OCI-LY1 (cell line): ENCODE measurements around the gene CCDC40.

ENCODE experiments used
- H2AFZ ChIP-seq: fragments of 200-600 bp; sonication (generic), shearing (Covaris generic); 2 replicates; pipeline ENCODE4 v1.6.0; 2014; ENCODE audit warnings: antibody characterized with exemption, mild to moderate bottlenecking, low read length
- H3F3A ChIP-seq: fragments of 200-600 bp; sonication (generic), shearing (Covaris generic); 2 replicates; pipeline ENCODE4 v1.6.0; 2014; ENCODE audit warnings: mild to moderate bottlenecking, antibody characterized with exemption, low read length, moderate library complexity; ENCODE audit not compliant: insufficient read depth
- H3K27ac ChIP-seq: fragments of 200-600 bp; sonication (generic); 2 replicates; pipeline ENCODE4 v1.5.1; 2014; ENCODE audit warnings: low read length, mixed run types, mild to moderate bottlenecking, low read depth; ENCODE audit not compliant: poor library complexity, severe bottlenecking
- H3K27me3 ChIP-seq: fragments of 200-600 bp; sonication (generic); 2 replicates; pipeline ENCODE4 v1.6.0; 2014; ENCODE audit warnings: antibody characterized with exemption, mild to moderate bottlenecking, low read length, moderate library complexity; ENCODE audit not compliant: insufficient read depth
- H3K36me3 ChIP-seq: fragments of 200-600 bp; sonication (generic); 2 replicates; pipeline ENCODE4 v1.6.1; 2014; ENCODE audit warnings: mild to moderate bottlenecking, antibody characterized with exemption, low read length, moderate library complexity, mixed read lengths; ENCODE audit not compliant: insufficient read depth
- H3K4me1 ChIP-seq: fragments of 200-600 bp; sonication (generic); 2 replicates; pipeline ENCODE4 v1.5.1; 2014; ENCODE audit warnings: mild to moderate bottlenecking, low read length, moderate library complexity; ENCODE audit not compliant: insufficient read depth, severe bottlenecking
- H3K4me2 ChIP-seq: fragments of 200-600 bp; sonication (generic), shearing (Covaris generic); 2 replicates; pipeline ENCODE4 v1.6.1; 2014; ENCODE audit warnings: low read length
- H3K4me3 ChIP-seq: fragments of 200-600 bp; sonication (generic); 2 replicates; pipeline ENCODE4 v1.5.1; 2014; ENCODE audit warnings: low read length, low read depth, mild to moderate bottlenecking, mixed read lengths; ENCODE audit not compliant: poor library complexity, severe bottlenecking
- H3K79me2 ChIP-seq: fragments of 200-600 bp; shearing (Covaris generic); 2 replicates; pipeline ENCODE4 v1.6.1; 2016; ENCODE audit warnings: mixed run types, low read length, mixed read lengths; ENCODE audit not compliant: insufficient read depth
- H3K9ac ChIP-seq: fragments of 200-600 bp; sonication (generic), shearing (Covaris generic); 2 replicates; pipeline ENCODE4 v1.6.1; 2014; ENCODE audit warnings: mild to moderate bottlenecking, low read length, mixed read lengths
- H3K9me2 ChIP-seq: fragments of 200-600 bp; sonication (generic), shearing (Covaris generic); 2 replicates; pipeline ENCODE4 v1.6.1; 2014; ENCODE audit warnings: low read depth, mild to moderate bottlenecking, low read length, mixed read lengths
- H3K9me3 ChIP-seq: fragments of 200-600 bp; shearing (Covaris generic); 2 replicates; pipeline ENCODE4 v1.6.1; 2014; ENCODE audit warnings: low read length, mixed read lengths
- H4K20me1 ChIP-seq: fragments of 200-600 bp; sonication (generic), shearing (Covaris generic); 2 replicates; pipeline ENCODE4 v1.6.0; 2016; ENCODE audit warnings: mild to moderate bottlenecking, low read length; ENCODE audit not compliant: insufficient read depth
- CTCF ChIP-seq: fragments of 200-600 bp; sonication (generic), shearing (Covaris generic); IDR thresholded peaks from 2 replicates; pipeline ENCODE4 v1.5.1; 2017; ENCODE audit warnings: mild to moderate bottlenecking, antibody characterized with exemption, low read length, moderate library complexity, mixed read lengths
- EZH2 ChIP-seq: fragments of 200-600 bp; sonication (generic), shearing (Covaris generic); IDR thresholded peaks from 2 replicates; pipeline ENCODE4 v1.8.0; 2017; ENCODE audit warnings: borderline replicate concordance, mixed run types, mild to moderate bottlenecking, antibody characterized with exemption, low read length, moderate library complexity, mixed read lengths

The CCDC40 gene

GRCh38 chr17:80096561-80097021 is 60.1 kb downstream of the CCDC40 start:
- no peak for TF ChIP-seq CTCF
- no peak for TF ChIP-seq EZH2

GRCh38 chr17:80097127-80097621 is 60.7 kb downstream of the CCDC40 start:
- H3K9me2 ChIP-seq = no peaks in the 10 kb centered on the region
- H3K36me3 ChIP-seq = no peaks in the 10 kb centered on the region
- H3K4me1 ChIP-seq = peaks cover 14% of the 10 kb centered on the region
- H4K20me1 ChIP-seq = no peaks in the 10 kb centered on the region
- H3F3A ChIP-seq = no peaks in the 10 kb centered on the region
- H3K79me2 ChIP-seq = no peaks in the 10 kb centered on the region
- H2AFZ ChIP-seq = no peak overlapping the region
- H3K9ac ChIP-seq = no peak overlapping the region
- H3K27ac ChIP-seq = no peak overlapping the region
- H3K9me3 ChIP-seq = no peaks in the 10 kb centered on the region
- H3K4me3 ChIP-seq = no peak overlapping the region
- H3K27me3 ChIP-seq = no peaks in the 10 kb centered on the region
- TF ChIP-seq EZH2 (no peak), CTCF (no peak)
- no peak overlapping the region for H3K4me2 ChIP-seq

More at GRCh38 chr17:80096561-80097021, 60.1 kb downstream of the CCDC40 start:
- Histone ChIP-seq H4K20me1 (no peaks in the 10 kb centered on the region), H3F3A (no peaks in the 10 kb centered on the region), H2AFZ (no peak overlapping the region), H3K9ac (no peak overlapping the region), H3K79me2 (no peaks in the 10 kb centered on the region), H3K4me1 (peaks cover 8% of the 10 kb centered on the region), H3K4me3 (no peak overlapping the region), H3K4me2 (no peak overlapping the region), H3K36me3 (no peaks in the 10 kb centered on the region), H3K27me3 (no peaks in the 10 kb centered on the region), H3K9me2 (no peaks in the 10 kb centered on the region), H3K27ac (no peak overlapping the region), H3K9me3 (no peaks in the 10 kb centered on the region)

- H3K36me3 ChIP-seq = no peaks in the 10 kb centered on the region
- no peaks in the 10 kb centered on the region for H3K79me2 ChIP-seq
- no peaks in the 10 kb centered on the region for H3K9me2 ChIP-seq
- no peak overlapping the region for H3K4me3 ChIP-seq
- no peak overlapping the region for H3K4me2 ChIP-seq
- H3K27me3 ChIP-seq = no peaks in the 10 kb centered on the region
- peaks cover 16% of the 10 kb centered on the region for H3K4me1 ChIP-seq
- H4K20me1 ChIP-seq = no peaks in the 10 kb centered on the region
- no peaks in the 10 kb centered on the region for H3K9me3 ChIP-seq
- H3K9ac ChIP-seq = no peak overlapping the region
- H2AFZ ChIP-seq = no peak overlapping the region
- no peaks in the 10 kb centered on the region for H3F3A ChIP-seq
- H3K27ac ChIP-seq = no peak overlapping the region
- no peak for TF ChIP-seq EZH2
- TF ChIP-seq CTCF = no peak
These were observed 61.6 kb downstream of the CCDC40 start for GRCh38 chr17:80097844-80098691.
